ENCODE data around the gene MSH3.
A peak's percentile ranks its signal among the peaks of the same experiment; 100 is the strongest.
"Not testable (repeated sequence)": the region's sequence is repeated elsewhere in the genome, so short reads cannot be mapped to it uniquely, and the experiment has no call there.

Gene MSH3

GRCh38 chr5:80759866-80760577, 105.6 kb downstream of the MSH3 start:
- DNase-seq = peak; percentile 79

GRCh38 chr5:80760680-80761079, 106.2 kb downstream of the MSH3 start:
- DNase-seq = peak; percentile 24

DNA sequence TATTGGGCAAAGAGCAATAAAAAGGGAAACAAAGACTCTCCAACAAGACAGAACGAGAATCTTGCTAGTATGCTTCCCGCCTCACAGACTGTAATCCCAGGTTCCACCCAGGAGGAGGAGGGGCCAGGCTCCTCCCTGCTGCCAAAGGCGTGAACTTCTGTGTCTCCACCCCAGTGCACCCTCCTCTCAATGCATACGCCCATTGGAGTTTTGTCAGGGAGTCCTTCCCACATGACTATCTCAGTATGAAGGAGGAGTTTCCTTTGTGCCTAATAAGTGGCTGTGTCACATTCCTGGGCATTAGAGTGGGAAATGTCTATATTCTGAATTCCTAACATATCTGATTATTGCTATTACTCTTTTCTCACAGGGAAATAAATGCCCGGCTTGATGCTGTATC, 106.7 kb downstream of the MSH3 start:
- no peak for DNase-seq

- DNase-seq = peak; percentile 35
Observed at GRCh38 chr5:80761966-80762365, 107.5 kb downstream of the MSH3 start.

DNA sequence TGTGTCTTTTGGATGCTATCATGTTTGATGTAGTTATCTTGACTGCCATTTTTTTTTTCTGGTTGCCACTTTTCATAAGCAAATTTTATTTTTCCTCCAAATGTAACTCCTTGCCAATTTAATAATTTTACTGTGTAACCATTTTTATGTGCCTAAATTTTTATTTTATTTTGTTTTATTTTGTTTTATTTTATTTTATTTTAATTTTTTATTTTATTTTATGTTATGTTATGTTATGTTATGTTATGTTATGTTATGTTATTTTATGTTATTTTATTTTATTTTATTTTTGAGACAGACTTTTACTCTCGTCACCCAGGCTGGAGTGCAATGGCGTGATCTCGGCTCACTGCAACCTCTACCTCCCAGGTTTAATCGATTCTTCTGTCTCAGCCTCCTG, 108.1 kb downstream of the MSH3 start:
- no peak for DNase-seq

- DNase-seq = no peak
Observed at GRCh38 chr5:80763211-80763610, 108.8 kb downstream of the MSH3 start.

- no peak for DNase-seq
Observed at GRCh38 chr5:80763873-80764647, 109.6 kb downstream of the MSH3 start.

- DNase-seq = no peak
Observed at GRCh38 chr5:80764786-80765185, 110.3 kb downstream of the MSH3 start.

DNA sequence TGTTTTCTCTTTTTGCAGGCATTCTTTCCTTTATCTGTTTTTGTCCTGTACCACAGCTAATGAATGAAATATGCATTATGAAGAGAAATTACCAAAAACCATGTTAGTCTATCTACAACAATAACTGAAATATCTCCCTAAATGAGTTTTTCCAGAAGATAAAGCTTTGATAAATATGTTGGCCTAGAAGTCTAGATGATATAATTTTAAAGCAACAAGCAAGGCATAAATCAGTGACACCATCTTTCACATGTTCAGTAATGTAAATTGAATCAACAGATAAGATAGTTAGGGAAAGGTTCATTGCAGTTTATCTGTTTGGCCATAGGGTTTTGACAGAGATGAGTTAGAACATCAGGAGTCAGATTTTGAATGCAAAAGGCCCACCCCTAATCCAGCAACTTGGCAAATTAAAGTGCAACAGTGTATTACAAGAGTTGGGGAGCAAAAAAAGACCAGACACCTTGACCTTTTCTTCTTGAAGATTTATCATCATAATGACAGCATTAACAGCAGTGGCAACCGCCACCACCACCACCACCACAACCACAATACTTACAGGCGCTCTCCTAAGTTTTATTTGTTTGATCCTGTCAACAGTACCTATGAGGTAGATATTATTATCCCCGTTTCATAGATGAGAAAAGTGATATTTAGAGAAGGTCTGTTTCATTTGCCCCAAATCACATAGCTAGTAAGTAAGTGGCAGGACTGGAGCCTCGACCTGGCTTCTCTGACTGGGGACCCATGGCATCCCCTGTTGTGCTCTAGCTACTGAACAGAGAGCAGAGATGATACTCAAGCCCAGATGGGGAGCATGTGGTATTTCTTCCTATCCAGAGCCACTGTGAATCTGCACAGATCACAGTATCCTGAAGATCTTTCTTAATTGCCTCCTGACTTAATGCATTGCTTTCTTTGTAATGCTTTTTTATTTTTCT, 123.2 kb downstream of the MSH3 start:
- no peak for DNase-seq

DNA sequence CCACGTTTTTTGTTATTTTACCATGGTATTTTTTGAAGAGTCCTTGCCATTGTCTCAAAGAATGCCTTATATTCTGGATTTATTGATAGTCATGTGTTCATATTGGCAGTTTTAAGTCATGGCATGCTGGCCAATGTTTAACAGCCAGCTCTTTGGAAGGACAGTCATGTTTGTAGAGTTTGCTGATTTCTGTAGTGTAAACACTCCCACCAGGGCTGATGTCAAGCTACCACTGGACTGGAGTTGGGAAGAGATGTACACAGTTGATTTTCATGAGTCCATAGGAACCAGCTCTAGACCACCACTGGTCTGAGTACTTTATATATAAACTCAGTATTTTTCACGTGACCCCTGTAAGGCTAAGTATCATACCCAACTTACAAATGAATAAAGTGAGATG, 125.6 kb downstream of the MSH3 start:
- no peak for DNase-seq

DNA sequence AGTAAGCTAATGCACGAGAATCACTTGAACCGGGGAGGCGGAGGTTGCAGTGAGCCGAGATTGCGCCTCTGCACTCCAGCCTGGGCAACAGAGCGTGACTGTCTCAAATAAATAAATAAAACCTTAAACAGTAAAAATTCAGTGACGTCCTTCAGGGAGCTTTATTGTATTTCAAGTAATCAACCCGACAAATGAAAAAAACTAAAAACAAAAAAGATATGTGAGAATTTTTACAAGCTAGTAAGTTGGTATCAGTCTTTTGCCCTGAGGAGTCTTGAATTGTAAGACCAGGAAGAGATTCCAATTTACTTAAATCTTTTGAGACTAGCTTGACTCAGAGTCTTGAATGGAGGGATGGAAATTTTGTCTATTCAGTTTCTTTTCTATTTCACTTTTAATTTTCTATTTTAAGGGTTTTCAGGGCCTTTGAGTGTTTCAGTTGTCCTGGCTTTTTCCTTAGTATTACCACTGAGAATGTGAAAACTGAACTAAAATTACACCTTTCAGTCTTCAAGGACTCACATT, 126.4 kb downstream of the MSH3 start:
- no peak for DNase-seq

DNA sequence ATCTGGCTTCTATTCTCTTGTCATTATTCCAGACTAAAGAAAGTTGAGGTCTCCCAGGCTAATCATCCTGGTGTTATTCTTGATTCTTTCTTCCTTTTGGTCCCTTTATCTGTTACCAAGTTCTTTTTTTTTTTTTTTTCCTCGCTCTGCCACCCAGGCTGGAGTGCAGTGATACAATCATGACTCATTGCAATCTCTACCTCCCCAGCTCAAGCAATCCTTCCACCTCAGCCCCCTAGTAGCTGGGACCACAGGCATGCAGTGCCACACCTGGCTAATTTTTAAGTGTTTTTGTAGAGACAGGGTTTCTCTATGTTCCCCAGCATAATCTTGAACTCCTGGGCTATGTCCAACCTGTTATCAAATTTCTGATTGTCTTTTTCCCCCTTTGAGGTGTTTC, 126.9 kb downstream of the MSH3 start:
- no peak for DNase-seq

DNA sequence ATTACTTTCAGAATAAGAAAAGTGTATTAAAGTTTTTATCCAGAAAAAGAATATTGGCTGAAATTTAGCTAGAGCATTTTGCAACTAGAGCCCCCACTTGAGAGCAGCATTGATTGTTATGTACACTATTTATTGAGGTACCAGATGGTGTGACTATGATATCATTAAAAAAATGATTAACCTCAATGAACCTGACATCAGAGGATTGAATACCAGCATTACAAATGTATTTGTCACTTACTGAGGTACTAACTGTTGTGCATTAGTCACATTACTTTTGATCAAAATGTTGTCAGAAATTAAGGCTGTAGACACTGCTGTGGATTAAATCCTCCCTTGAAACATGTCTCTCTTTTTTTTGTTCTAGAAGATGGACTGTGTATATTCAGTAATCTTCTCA, 128.2 kb downstream of the MSH3 start:
- no peak for DNase-seq

DNA sequence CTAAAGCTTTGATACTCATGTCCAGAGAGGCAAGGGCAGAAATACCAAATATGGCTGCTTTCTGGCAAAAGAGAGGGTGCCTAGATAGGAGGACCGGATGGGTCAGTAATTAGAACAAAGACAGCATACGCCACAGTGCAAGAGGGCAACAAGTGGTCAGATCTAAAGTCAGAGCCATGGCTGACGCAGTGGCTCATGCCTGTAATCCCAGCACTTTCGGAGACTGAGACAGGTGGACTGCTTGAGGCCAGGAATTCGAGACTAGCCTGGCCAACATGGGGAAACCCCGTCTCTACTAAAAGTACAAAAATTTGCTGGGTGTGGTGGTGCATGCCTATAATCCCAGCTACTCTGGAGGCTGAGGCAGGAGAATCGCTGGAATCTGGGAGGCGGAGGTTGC, 129.3 kb downstream of the MSH3 start:
- DNase-seq = not testable (repeated sequence)

- DNase-seq = no peak
Observed at GRCh38 chr5:80784451-80784850, 130.0 kb downstream of the MSH3 start.

- peak; percentile 41 for DNase-seq
Observed at GRCh38 chr5:80789319-80790016, 135.0 kb downstream of the MSH3 start.

DNA sequence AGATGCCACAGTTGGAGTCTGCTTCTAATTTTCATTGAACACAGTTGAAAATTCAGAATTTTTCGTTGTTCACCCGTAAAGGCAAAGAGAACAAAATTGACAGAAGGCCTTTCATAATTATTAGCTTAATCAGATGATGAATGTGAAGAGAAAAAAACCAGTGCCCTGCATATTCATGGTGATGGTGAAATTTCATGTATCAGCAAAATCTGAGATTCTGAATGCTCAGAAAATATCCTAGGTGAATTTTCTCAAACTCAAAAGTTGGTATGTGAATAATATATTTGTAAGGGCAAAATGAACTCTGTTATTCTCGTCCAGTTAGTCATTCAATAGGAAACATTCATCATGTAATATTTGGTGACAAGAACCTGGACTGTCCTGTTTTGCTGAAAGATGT, 136.2 kb downstream of the MSH3 start:
- no peak for DNase-seq

- DNase-seq = no peak
Observed at GRCh38 chr5:80793354-80793753, 138.9 kb downstream of the MSH3 start.

DNA sequence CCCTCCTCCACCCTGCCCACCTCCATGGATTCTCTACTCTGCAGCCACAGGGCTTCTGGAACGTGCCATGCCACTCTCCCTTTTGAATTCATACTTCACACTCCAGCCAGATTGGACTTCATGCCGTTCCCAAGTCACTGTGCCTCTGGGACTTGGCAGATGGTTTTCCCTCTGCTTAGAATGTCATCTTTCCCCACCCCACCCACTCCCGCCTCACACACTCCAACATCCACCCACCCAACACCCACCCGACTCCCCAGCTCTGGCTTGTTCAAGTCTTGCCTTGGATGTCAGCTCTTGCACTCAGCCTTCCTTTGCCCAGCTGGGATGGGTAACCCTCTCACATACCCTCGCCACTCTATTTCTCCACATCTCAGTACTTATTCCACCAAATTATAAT, 142.4 kb downstream of the MSH3 start:
- no peak for DNase-seq

DNA sequence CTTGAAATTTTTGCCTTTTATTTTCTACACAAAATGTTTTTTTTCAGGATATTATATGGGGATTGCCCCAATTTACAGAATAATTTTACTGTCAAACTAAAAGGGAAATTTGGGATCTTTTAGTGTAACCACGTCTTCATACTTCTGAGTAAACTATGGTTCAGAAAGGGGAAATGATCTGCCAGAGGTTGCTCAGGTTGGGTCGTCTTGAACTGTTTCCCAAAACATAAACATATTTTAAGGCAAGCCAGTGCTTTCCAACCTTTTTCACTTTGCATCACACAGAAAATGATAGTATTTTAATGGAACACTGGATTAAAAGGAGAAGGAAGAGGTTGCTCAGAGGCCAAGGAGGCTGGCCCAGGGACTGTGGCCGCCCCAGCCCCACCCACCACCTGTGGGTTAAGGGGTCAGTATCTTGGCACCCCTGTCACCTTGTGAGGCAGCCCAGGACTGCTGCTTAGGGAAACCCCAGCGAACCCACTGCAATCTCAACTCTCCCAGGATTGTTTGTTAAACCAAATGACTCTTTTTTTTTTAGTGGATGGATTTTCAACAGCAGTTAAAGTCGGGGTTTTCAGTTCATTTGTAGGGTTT, 143.1 kb downstream of the MSH3 start:
- DNase-seq = no peak

GRCh38 chr5:80798166-80798565, 143.7 kb downstream of the MSH3 start:
- no peak for DNase-seq

GRCh38 chr5:80798633-80799032, 144.2 kb downstream of the MSH3 start:
- DNase-seq = no peak
